AG08396 (cell line): ENCODE measurements around the gene ZNF584.
A peak's percentile ranks its signal among the peaks of the same experiment; 100 is the strongest.
"Not testable (repeated sequence)": the region's sequence is repeated elsewhere in the genome, so short reads cannot be mapped to it uniquely, and the experiment has no call there.

Source experiments
- DNase-seq: peaks from one replicate; pipeline ENCODE4 v3.0.0; 2012; ENCODE audit warnings: low spot score, mixed read lengths

Gene ZNF584

GRCh38 chr19:58403920-58404478, 4.5 kb upstream of the ZNF584 start:
- not testable (repeated sequence) for DNase-seq

DNA sequence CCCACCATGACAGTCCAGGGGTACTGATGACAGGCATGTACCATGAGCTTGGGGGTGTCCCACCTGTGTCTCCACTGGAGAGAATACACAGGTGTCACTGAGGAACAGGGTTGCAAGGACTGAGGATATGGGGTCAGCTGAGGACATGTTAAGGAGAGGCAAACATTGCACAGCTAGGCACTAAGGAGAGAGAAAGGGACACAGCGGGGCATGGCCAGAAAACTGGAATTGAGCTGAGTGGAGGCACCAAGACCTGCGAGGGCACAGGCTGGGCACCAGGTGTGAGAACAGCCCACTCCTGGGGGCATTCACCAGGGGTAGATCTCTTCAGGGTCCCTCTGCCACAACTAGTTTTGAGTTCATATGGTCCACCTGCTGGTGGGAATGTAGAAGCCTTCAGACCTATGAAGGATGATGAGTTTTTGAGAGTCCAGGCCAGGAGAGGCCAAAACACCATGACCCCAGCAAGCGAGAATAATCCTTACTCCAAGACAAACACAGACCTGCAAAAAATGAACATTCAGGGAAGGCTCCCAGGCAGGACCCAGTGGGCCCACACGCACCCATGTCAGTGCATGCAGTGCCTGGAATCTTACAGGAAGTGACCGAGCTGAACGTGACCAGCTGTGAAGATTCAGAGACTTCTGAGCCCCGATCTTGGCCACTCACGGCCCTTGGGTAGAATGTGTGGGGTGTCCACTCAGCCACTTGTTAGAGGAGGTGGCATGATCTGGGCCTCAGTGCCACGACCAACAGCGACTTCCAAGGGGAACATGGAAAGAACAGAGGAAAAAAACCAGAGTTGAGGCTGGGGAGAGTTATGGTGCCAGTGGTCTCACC, 1.4 kb upstream of the ZNF584 start:
- DNase-seq = no peak

GRCh38 chr19:58407658-58408151, 744 bp upstream of the ZNF584 start:
- no peak for DNase-seq

DNA sequence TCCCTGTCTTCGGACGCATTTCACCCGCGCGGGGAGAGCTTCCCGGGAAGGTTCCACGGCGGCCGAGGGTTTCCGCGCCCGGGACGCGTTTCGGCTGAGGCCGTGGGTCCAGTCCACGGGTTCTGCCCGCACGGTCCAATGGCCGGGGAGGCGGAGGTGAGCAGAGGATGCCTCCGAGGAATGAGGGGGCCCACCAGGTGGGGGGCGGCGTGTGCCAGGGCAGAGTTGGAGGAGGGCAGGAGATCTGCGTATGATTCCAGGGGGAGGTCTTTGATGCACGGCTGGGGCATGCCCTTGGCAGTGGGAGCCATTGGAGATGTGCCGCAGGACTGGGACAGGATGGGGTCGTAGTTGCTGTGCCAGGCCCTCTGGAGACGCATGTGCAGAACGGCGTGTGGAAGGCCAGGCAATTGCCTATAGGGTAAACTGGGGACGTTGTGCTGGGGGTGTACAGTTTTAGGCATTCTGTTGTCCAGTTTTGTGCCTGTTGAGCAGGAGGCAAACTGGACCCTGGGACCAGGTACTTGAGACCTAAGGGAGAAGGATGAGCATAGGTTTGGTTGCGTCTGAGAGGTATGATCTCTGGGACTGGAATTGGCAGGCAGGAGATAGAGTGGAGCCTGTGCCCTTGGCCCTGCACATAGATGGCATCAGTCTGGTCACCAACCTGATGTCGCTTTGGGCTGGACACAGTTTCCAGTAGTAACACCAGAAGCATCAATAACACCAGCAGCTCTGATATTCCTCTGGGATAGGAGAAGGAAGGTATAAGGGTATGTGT, 751 bp downstream of the ZNF584 start:
- DNase-seq = no peak

GRCh38 chr19:58416604-58417003, 8.2 kb downstream of the ZNF584 start:
- no peak for DNase-seq

- no peak for DNase-seq
Measured at GRCh38 chr19:58417071-58417470, 8.6 kb downstream of the ZNF584 start.

GRCh38 chr19:58428617-58429016, 20.2 kb downstream of the ZNF584 start:
- no peak for DNase-seq

GRCh38 chr19:58429745-58430144, 21.3 kb downstream of the ZNF584 start:
- no peak for DNase-seq

DNA sequence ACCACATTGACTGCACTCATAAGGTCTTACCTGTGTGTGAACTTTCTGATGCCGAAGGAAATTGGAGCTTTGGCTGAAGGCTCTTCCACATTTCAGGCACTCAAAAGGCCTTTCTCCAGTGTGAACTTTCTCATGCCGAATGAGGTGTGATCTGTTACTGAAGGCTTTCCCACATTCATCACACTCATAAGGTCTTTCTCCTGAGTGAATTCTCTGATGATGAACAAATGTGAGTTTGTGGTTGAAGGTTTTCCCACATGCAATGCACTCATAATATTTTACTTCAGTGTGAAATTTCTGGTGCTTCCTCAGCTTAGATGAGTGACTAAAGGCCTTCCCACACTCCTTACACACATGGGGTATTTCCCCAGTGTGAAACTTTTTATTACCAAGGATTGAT, 25.8 kb downstream of the ZNF584 start:
- DNase-seq = no peak

DNA sequence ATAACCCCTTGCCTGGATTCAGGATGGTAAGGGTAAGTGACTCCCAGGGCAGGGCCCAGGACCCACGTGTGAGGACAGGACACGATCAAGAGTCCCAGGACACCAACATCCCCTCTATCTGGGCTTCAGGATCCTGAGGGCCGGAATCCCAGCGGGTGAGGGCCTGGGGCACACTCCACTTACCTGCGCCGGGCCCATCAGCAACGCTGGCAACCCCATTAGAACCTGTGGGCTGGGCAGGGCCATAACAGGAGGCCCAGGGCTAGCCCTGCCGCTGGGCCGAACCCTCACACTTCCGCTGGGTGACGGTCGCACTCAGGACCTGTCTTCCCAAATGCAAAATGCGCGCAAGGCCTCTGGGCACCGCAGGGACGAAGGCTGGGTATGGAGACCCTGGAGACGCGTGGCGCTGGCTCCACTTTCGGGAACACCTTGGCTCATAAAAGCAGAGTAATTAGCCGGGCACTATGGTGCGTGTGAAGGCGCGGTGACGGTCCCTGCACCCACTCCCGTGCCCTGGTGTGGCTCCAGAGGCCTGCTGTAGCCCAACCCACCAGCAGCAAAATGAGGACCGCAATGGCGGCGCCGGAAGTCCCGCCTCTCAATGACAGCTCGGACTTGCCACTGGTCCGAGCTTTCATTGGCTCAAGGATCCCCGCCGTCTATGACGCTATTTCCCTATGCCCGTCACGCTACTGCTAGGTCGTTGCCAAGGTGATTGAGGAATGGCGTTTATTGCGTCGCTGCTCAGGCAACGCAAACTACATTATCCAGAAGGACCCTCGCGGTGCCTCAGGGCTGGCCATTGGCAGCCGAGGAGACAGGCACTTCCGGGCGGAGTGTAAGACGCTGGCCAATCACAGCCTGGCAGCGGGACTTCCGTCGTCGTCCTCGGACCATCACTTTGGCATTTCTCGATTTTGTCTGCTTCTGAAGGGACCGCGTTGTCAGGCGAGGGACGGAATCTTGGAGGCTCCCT, 31.4 kb downstream of the ZNF584 start, which contains the start of gene ZNF132:
TSS of gene ZNF132 (minus strand) at position 578 of the 979 bp plus-strand sequence. CDS start at position 246, 332 bp downstream.
- peak; percentile 98 for DNase-seq

GRCh38 chr19:58440556-58440955, 32.1 kb downstream of the ZNF584 start:
- no peak for DNase-seq

GRCh38 chr19:58442986-58443385, 34.5 kb downstream of the ZNF584 start:
- DNase-seq = not testable (repeated sequence)

- not testable (repeated sequence) for DNase-seq
Measured at GRCh38 chr19:58448860-58449259, 40.4 kb downstream of the ZNF584 start.

DNA sequence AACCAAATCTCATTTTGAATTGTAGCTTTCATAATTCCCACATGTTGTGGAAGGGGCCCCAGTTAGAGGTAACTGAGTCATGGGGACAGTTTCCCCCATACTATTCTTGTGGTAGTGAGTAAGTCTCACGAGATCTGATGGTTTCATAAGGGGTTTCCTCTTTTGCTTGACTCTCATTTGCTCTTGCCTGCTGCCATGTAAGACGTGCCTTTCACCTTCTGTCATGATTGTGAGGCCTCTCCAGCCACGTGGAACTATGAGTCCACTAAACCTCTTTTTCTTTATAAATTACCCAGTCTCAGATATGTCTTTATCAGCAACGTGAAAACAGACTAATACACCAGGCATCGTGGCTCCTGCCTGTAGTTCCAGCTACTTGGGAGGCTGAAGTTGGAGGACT, 41.5 kb downstream of the ZNF584 start:
- DNase-seq = not testable (repeated sequence)

DNA sequence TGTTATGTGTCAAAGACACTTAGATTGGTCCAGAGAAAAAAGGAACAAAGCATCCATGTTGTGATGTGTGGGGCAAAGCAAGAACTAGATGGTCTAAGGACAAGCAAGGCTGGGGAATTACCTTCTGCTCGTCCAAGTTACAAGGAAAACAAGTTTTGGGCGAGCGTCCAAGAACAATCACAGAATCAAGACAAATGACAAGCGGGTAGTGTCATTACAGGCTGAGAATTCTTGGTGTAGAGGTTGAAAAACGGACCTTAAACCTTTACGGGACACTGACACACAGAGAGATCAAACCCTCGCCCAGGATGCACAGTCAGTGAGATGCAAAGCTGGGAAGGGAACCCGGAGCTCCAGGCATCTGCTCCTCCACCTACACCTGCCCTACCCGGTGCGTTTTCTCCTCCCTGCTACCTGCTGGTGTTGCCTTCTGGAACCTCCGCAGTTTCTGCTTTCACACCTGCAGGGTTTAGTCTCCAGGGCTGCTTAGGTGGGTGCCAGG, 42.5 kb downstream of the ZNF584 start:
- DNase-seq = no peak

DNA sequence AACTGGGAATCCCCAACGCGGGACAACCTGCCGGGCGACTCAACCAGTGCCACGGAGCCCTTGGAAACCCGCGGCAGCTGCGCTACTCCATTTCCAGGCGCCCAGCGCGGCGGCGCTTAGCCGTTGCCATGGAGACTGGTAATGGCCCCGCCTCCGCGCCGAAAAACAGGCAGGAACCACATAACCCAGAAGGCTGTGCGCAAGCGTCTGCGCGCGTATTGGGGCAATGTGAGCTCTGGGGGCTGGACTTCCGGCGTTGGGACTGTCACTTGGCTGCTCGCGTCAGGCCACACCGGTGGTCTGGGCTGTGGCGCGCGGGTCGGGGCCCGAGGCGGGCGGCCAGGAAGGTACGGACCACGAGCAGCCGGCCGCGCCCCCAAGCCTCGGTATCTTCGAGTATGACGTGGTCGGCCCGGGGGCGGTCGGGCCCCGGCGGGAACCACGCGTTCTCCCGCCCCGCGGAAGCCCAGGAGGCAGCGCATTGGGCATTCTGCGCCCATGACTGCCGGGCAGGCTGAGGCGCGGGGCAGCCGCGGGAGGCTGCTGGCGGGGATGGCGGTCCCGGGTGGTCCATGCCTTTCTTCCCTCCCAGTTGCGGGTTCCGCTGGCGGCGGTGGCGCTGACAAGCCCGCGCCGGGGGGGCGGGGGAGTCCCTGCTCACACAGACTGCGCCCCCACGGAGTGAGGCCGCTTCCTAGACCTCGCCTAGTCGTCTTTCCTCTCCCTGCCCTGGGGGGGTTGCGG, 43.1 kb downstream of the ZNF584 start, which contains the start of gene ZNF324B:
TSS of gene ZNF324B (plus strand) at position 265 of the 744 bp plus-strand sequence. CDS start 2,080 bp downstream, outside the sequence.
- DNase-seq = peak; percentile 97

DNA sequence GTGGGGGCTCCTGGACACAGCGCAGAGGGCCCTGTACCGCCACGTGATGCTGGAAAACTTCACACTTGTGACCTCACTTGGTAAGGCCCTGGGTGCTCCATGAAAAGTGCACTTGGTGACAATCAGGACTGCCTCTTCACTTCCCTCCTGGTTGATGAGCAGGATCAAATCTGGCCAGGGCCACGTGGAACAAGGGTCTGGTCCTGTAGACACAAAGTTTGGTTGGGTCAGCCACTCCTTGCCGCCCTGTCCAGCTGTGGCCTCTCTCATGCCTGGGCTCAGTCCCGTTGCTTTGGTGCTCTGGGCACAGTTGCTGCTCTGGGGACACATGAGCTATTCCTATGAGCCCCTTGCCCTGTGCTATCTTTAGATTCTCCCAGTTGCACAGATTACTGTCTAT, 45.3 kb downstream of the ZNF584 start:
- no peak for DNase-seq

DNA sequence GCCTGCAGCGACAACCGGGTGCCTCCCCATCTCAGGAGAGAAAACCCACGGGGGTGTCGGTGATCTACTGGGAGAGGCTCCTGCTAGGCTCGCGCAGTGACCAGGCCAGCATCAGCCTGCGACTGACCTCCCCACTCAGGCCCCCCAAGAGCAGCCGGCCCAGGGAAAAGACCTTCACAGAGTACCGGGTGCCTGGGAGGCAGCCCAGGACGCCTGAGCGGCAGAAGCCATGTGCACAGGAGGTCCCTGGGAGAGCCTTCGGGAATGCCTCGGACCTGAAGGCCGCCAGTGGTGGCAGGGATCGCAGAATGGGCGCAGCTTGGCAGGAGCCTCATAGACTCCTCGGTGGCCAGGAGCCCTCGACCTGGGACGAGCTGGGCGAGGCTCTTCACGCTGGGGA, 46.9 kb downstream of the ZNF584 start:
- DNase-seq = no peak

DNA sequence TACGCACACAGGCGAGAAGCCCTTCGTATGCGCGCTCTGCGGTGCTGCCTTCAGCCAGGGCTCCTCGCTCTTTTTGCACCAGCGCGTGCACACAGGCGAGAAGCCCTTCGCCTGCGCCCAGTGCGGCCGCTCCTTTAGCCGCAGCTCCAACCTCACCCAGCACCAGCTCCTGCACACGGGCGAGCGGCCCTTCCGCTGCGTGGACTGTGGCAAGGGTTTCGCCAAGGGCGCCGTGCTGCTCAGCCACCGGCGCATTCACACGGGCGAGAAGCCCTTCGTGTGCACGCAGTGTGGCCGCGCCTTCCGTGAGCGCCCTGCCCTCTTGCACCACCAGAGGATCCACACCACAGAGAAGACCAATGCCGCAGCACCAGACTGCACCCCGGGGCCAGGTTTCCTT, 47.7 kb downstream of the ZNF584 start:
- DNase-seq = no peak

DNA sequence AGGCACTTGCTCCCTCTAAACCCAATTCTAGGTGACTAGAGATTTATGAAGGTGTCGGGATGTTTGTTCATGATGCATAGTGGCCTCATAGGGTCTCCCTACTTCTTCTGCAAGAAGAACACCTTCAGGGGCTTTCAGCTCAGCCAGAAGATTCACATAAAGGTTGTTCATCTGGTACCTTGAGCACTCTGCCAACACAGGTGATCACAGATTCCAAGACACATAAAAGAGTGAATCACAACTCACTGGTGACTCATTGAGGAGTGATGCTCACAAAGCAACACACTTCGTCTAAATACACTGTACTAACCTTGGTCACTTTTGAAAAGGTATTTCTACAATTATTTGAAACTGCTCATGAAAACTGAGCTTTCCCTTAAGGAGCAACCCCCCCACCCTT, 51.6 kb downstream of the ZNF584 start:
- DNase-seq = no peak
